ENCODE measurements around the gene LRRC26. TPM values are rescaled to one million over a fixed set of nuclear protein-coding genes. Genes with fewer than 3 reads are reported as not detected.
A peak's percentile ranks its signal among the peaks of the same experiment; 100 is the strongest.

The LRRC26 gene
- total RNA-seq, 1 donor, result not detected

DNA sequence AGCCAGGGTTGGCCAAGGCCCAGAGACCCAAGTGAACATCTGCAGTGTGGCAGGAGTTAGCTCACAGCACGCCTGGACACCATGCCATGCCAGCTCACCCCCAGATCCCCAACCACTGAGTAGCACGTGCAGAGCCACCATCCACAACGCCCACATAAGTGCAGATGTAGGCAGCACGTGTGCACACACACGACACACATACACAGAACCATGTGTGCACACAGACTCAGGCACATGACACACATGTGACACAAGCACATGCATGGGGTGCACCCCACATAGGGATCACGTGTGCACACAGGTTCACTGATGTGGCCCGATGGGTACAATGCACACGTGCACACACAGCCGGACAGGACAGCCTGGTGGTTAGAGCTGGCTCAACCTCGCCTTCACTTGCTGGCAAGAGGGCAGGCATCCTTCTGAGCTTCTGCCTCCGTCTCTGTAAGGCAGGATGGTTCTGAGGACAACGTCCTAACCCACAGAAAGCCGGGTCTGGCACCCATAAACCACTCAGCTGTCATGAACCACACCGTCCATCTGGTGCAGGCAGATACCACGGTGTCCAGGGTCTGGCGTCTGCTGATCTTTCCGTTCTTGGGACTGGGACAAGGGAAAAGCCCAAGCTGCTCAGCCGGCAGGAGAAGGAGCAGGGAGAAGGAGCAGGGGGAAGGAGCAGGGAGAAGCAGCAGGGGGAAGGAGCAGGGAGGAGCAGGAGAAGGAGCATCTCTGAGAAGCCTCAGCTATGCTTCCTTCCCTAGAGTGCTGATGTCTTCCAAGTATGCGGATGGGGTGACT, 12.0 kb downstream of the LRRC26 start:
- no peak for DNase-seq (ENCODE audit: low read depth)
- TF ChIP-seq, protein P1, sequence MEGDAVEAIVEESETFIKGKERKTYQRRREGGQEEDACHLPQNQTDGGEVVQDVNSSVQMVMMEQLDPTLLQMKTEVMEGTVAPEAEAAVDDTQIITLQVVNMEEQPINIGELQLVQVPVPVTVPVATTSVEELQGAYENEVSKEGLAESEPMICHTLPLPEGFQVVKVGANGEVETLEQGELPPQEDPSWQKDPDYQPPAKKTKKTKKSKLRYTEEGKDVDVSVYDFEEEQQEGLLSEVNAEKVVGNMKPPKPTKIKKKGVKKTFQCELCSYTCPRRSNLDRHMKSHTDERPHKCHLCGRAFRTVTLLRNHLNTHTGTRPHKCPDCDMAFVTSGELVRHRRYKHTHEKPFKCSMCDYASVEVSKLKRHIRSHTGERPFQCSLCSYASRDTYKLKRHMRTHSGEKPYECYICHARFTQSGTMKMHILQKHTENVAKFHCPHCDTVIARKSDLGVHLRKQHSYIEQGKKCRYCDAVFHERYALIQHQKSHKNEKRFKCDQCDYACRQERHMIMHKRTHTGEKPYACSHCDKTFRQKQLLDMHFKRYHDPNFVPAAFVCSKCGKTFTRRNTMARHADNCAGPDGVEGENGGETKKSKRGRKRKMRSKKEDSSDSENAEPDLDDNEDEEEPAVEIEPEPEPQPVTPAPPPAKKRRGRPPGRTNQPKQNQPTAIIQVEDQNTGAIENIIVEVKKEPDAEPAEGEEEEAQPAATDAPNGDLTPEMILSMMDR (IDR thresholded peaks at IDR 0.05; ENCODE audit: insufficient read depth, low read length), result no peak

DNA sequence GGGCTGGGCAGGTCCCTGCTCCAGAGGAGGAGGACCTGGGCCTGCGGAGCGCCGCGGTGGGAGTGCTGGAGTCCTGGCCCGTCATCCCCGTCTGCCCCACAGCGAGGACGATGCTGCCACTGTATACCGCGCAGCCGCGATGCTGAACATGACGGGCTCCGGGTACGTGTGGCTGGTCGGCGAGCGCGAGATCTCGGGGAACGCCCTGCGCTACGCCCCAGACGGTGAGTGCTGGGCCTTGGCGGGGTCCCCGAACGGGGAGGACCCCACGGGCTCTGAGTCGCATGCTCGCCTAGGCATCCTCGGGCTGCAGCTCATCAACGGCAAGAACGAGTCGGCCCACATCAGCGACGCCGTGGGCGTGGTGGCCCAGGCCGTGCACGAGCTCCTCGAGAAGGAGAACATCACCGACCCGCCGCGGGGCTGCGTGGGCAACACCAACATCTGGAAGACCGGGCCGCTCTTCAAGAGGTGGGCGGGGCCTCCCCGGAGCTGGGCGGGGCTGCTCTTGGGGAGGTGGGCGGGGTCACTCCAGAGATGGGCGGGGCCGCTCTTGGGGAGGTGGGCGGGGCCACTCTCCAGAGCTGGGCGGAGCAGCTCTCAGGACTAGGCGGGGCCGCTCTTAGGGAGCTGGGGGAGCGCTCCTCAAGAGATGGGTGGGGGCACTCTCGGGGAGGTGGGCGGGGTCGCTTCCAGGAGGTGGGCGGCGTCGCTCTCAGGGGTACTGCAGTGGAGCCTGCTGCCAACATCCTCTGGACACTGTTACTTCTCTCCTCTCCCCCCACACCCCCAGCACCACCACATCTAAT, 13.1 kb downstream of the LRRC26 start:
- TF ChIP-seq, protein P1 (IDR thresholded peaks at IDR 0.05; ENCODE audit: insufficient read depth, low read length), result no peak
- peak; percentile 41 for DNase-seq (ENCODE audit: low read depth)
- peak overlapping the region; percentile 45 for H3K4me3 ChIP-seq (ENCODE audit: low read depth, low read length)

More for the DNA sequence above, 12.0 kb downstream of the LRRC26 start:
- no peak overlapping the region for H3K4me3 ChIP-seq (ENCODE audit: low read depth, low read length)

DNA sequence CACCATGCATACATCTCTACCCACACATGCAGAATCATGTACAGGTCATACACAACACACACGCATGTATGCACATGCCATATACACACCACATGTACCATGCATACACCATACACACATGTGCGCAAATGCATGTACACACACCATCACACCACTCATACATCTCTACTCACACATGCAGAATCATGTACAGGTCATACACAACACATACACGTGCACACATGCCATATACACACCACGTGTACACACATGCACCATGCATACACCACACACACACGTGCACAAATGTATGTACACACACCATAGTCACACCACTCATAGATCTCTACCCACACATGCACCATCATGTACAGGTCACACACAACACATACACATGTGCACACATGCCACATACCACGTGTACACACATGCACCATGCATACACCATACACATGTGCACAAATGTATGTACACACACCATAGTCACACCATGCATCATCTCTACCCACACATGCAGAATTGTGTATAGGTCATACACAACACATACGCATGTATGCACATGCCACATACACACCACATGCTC, 16.9 kb downstream of the LRRC26 start:
- TF ChIP-seq, protein P1 (IDR thresholded peaks at IDR 0.05; ENCODE audit: insufficient read depth, low read length), result no peak
- no peak overlapping the region for H3K4me3 ChIP-seq (ENCODE audit: low read depth, low read length)
- no peak for DNase-seq (ENCODE audit: low read depth)

GRCh38 chr9:137150617-137151457, 19.0 kb downstream of the LRRC26 start:
- TF ChIP-seq, protein P1 (IDR thresholded peaks at IDR 0.05; ENCODE audit: insufficient read depth, low read length), result no peak
- DNase-seq (ENCODE audit: low read depth), result peak; percentile 22

DNA sequence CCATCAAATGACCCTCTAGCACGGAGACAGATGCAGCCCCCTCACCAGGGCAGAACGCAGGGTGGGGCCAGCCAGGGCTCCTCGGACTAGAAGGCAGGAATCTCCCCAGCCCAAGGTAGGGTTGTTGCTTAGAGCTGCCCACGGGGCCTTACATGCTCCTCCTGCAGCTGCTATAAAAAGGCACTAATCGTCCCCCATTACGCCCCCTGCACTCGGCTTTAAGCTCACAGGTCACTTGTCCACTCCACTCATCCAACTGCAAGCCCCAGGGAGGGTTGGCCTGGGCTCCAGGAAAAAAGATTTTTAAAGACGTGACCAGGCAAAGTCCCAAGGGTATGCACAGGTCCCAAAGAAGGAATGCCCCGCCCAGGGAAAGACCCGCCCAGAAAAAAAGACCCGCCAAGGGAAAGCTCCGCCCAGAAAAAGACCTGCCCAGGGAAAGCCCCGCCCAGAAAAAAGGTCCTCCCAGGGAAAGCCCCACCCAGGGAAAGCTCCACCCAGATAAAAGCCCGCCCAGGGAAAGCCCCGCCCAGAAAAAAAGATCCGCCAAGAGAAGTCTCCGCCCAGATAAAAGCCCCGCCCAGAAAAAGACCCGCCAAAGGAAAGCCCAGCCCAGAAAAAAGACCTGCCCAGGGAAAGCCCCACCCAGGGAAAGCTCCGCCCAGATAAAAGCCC, 19.8 kb downstream of the LRRC26 start:
- DNase-seq (ENCODE audit: low read depth), result no peak
- H3K4me3 ChIP-seq (ENCODE audit: low read depth, low read length), result no peak overlapping the region
- TF ChIP-seq, protein P1 (IDR thresholded peaks at IDR 0.05; ENCODE audit: insufficient read depth, low read length), result no peak

More at GRCh38 chr9:137150617-137151457, 19.0 kb downstream of the LRRC26 start:
- H3K4me3 ChIP-seq (ENCODE audit: low read depth, low read length), result no peak overlapping the region
